ENCODE data around the gene ASTN2.

DNA sequence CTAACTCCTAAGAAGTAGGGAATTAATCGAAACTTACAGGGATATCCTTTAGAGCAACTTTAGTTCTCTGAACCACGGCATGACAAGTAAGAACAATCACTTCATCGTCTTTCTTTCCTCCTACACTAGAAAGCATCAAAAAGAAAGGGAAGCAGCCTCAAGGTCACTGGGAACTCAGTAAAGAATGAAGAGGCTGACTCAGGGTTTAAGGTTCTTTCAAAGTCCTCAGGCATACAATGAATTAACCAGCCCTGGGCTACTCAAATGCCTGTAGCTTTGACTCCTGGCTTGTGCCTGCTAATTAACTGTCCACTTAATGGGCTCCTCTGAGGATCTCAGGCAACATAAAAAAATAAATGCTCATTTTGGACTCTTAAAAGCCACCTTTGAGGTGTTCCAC is 625.8 kb downstream of the ASTN2 start:
- TF ChIP-seq, protein P1, sequence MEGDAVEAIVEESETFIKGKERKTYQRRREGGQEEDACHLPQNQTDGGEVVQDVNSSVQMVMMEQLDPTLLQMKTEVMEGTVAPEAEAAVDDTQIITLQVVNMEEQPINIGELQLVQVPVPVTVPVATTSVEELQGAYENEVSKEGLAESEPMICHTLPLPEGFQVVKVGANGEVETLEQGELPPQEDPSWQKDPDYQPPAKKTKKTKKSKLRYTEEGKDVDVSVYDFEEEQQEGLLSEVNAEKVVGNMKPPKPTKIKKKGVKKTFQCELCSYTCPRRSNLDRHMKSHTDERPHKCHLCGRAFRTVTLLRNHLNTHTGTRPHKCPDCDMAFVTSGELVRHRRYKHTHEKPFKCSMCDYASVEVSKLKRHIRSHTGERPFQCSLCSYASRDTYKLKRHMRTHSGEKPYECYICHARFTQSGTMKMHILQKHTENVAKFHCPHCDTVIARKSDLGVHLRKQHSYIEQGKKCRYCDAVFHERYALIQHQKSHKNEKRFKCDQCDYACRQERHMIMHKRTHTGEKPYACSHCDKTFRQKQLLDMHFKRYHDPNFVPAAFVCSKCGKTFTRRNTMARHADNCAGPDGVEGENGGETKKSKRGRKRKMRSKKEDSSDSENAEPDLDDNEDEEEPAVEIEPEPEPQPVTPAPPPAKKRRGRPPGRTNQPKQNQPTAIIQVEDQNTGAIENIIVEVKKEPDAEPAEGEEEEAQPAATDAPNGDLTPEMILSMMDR (IDR thresholded peaks at IDR 0.05): no peak
- no peak for TF ChIP-seq POLR2A (IDR thresholded peaks at IDR 0.05)

All from thyroid gland (tissue), 4 donors.